ENCODE measurements around the gene SLC16A4.
"Not testable (repeated sequence)": the region's sequence is repeated elsewhere in the genome, so short reads cannot be mapped to it uniquely, and the experiment has no call there.

SLC16A4 gene

GRCh38 chr1:110390692-110391245, at the start of gene SLC16A4:
Gene SLC16A4 (minus strand): TSS chr1:110391026. CDS start chr1:110389323, 1,703 bp downstream.
- DNase-seq: no peak

- DNase-seq: not testable (repeated sequence)
Measured at GRCh38 chr1:110439873-110440272, 49.0 kb upstream of the SLC16A4 start.

- no peak for DNase-seq
Measured at GRCh38 chr1:110438893-110439292, 48.1 kb upstream of the SLC16A4 start.

GRCh38 chr1:110437645-110438299, 46.9 kb upstream of the SLC16A4 start:
- DNase-seq: not testable (repeated sequence)

- no peak for DNase-seq
Measured at GRCh38 chr1:110436635-110437034, 45.8 kb upstream of the SLC16A4 start.

GRCh38 chr1:110434946-110435345, 44.1 kb upstream of the SLC16A4 start:
- DNase-seq: no peak

- DNase-seq: no peak
Measured at GRCh38 chr1:110433803-110434202, 43.0 kb upstream of the SLC16A4 start.

GRCh38 chr1:110433213-110433612, 42.4 kb upstream of the SLC16A4 start:
- no peak for DNase-seq

GRCh38 chr1:110430901-110431300, 40.1 kb upstream of the SLC16A4 start:
- DNase-seq: no peak

GRCh38 chr1:110430366-110430765, 39.5 kb upstream of the SLC16A4 start:
- no peak for DNase-seq

- no peak for DNase-seq
Measured at GRCh38 chr1:110428946-110429345, 38.1 kb upstream of the SLC16A4 start.

GRCh38 chr1:110426854-110427253, 36.0 kb upstream of the SLC16A4 start:
- no peak for DNase-seq

- no peak for DNase-seq
Measured at GRCh38 chr1:110425612-110426152, 34.9 kb upstream of the SLC16A4 start.

GRCh38 chr1:110424699-110425611, 34.1 kb upstream of the SLC16A4 start:
- no peak for DNase-seq

- no peak for DNase-seq
Measured at GRCh38 chr1:110420874-110421793, 30.3 kb upstream of the SLC16A4 start.

GRCh38 chr1:110420023-110420662, 29.3 kb upstream of the SLC16A4 start:
- DNase-seq: no peak

- no peak for DNase-seq
Measured at GRCh38 chr1:110418729-110419128, 27.9 kb upstream of the SLC16A4 start.

GRCh38 chr1:110413045-110413444, 22.2 kb upstream of the SLC16A4 start:
- DNase-seq: not testable (repeated sequence)

GRCh38 chr1:110412576-110412975, 21.8 kb upstream of the SLC16A4 start:
- peak; percentile 17 to 37 (median 27) for DNase-seq

GRCh38 chr1:110411173-110411735, 20.4 kb upstream of the SLC16A4 start:
- DNase-seq: no peak

GRCh38 chr1:110409316-110409715, 18.5 kb upstream of the SLC16A4 start:
- no peak for DNase-seq
